Measurements from ENCODE around the gene PISD.

PISD gene

DNA sequence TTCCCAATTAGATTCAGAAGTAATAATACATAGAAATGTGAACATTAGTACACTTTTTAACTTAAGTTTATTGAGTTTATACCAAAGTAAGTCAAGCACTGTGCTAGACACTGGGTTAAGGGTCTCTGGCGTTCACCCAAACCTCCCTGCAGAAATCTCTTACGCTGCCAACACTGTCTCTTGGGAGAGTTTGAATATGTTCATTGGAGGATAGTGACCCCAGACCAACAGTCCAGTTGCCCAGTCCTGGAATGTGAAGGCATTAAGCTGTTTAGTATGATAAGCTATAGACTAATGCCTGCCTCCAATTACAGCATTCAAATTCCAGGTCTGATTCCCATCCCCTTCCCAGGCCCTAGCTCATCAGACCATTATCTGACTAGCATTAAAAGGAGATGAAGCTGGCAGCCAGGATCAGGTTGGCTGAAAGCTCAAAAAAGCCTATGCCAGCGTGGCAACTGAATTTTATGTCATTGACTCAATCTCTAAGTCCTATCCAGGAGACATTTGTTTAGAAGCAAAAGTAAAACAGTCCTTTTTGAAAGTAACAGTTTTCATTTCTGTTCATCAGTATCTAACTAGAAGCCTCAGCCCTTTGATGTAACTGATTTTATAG is 87.9 kb downstream of the PISD start:
- Mint-ChIP-seq H3K9me3 (no peaks in the 10 kb centered on the region), H3K4me3 (no peak overlapping the region), H3K27me3 (no peaks in the 10 kb centered on the region), H3K36me3 (peaks cover 37 to 50% of the 10 kb centered on the region in 2 donors), H3K4me1 (peaks cover 2 to 5% of the 10 kb centered on the region in 2 donors), H3K27ac (no peak overlapping the region)
- ATAC-seq (replicated peaks) (no peak), DNase-seq (no peak)

DNA sequence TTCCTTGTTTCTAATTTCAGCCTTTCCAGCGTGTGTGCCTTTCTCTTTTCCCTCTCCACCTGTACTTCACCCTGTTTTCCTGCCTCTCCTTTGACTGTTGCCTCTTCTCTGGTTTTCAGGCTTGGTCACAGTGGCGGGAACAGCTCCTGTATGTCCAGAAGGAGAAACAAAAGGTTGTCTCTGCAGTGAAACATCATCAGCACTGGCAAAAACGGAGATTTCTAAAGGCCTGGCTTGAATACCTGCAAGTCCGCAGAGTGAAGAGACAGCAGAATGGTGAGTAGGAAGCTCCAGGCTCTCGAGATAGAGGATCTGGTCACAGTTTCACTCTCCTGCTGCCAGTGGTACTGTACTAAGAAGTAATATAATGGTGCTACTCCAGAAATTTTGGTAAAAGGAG is 89.1 kb downstream of the PISD start:
- H3K27me3 Mint-ChIP-seq, result no peaks in the 10 kb centered on the region
- peaks cover 35 to 48% of the 10 kb centered on the region in 2 donors for H3K36me3 Mint-ChIP-seq
- no peak for DNase-seq
- H3K4me3 Mint-ChIP-seq, result no peak overlapping the region
- peaks cover 3 to 8% of the 10 kb centered on the region in 2 donors for H3K4me1 Mint-ChIP-seq
- no peak for ATAC-seq (replicated peaks)
- H3K9me3 Mint-ChIP-seq, result no peaks in the 10 kb centered on the region
- H3K27ac Mint-ChIP-seq, result no peak overlapping the region

- Mint-ChIP-seq H3K36me3 (peaks cover 32 to 34% of the 10 kb centered on the region in 2 donors), H3K4me3 (no peak overlapping the region), H3K27ac (peak overlapping the region; percentile 69), H3K4me1 (peaks cover 3 to 8% of the 10 kb centered on the region in 2 donors), H3K27me3 (no peaks in the 10 kb centered on the region), H3K9me3 (no peaks in the 10 kb centered on the region)
- ATAC-seq (replicated peaks) (peak; percentile 58 to 60), DNase-seq (no peak)
These were observed 92.9 kb downstream of the PISD start for GRCh38 chr22:31569126-31569525.

Measured in stimulated activated naive B cell treated with anti-CD40 and anti-IgM and Interleukin-4, amounts not matched to agents 10 μg/mL and 1 μg/mL and 100 μg/mL, for 72 hours (primary cell).